HG03565 (cell line): ENCODE results near the gene PRUNE2.

Source experiments
- ATAC-seq: cut with Tn5 transposase; IDR thresholded peaks from one replicate; pipeline ENCODE4 v1.9.1; 2021; ENCODE audit warnings: mild to moderate bottlenecking, moderate library complexity; ENCODE audit not compliant: unreplicated experiment

Gene PRUNE2

GRCh38 chr9:76803762-76804161, 102.2 kb downstream of the PRUNE2 start:
- no peak for ATAC-seq

DNA sequence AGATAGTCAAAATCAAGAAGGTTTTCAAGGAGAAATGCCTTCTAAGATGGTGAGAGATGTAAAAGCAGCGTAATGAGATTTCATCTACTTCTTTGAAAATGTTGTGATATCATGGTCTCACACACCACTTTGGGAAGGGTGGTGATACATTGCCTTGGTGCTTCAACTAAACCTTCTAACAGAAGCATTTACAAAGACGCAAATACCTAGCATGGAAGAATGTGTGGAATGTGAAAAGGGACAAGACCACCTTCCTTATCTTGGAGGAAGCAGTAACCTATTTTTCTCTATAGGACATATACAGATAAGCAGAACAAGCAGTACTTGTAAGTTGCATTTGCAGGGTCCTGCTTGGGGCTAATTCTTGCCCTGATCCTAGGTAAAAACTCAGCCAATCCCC, 102.8 kb downstream of the PRUNE2 start:
- no peak for ATAC-seq

- no peak for ATAC-seq
Observed at GRCh38 chr9:76800901-76801300, 105.0 kb downstream of the PRUNE2 start.

DNA sequence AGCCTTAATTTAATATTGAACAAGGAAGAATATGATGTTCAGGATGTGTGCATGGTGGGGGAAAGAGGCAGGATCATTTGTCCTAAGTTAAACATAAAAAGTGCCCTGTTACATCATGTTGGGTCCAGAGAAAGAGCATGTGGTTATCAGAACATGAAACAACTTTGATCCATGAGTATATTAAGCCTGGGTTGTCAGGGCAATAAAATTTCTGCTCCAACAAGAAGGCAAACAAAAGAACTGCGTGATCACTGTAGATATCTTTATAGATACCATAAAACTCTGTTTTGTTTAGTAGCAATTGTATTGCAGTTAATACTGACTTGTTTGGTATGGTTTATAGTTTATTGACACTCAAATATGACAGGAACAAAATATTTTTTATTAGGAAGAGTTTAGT, 106.4 kb downstream of the PRUNE2 start:
- no peak for ATAC-seq

DNA sequence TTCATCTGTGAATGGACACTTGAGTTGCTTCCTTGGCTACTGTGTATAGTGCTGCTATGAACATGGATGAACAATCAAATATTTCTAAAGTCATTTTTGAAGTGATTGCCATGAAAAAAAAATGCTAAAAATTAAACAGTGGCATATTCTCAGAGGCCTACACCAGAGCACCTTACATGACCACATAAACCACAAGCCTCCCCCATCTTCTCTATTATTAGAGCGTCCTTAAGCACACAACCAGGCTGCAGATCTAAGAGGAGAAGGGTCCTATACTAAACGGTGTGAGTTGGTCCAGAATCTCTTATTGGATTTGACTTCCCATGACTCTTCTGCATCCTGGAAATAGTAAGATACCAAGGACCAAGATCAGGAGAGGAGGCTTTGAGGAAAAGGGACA, 107.4 kb downstream of the PRUNE2 start:
- peak; percentile 43 for ATAC-seq

DNA sequence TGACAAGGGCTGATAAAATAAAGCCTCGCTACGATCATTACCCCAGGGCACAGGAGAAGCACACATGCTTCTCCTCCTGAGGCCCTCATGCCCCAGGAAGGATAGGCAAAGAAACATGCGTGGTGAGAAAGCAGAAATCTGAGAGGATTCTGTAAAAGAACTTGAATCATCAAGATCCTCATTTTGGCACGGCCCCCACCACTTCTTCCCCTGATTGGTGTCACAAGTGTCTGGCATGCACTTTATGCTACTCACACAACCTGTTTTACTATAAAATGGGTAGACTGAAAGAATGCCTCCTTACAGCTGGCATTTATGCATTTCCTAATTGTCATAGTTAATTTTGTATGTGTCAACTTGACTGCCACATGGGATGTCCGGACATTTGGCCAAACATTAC, 109.6 kb downstream of the PRUNE2 start:
- no peak for ATAC-seq

- ATAC-seq = no peak
Observed at GRCh38 chr9:76793784-76794431, 112.0 kb downstream of the PRUNE2 start.

DNA sequence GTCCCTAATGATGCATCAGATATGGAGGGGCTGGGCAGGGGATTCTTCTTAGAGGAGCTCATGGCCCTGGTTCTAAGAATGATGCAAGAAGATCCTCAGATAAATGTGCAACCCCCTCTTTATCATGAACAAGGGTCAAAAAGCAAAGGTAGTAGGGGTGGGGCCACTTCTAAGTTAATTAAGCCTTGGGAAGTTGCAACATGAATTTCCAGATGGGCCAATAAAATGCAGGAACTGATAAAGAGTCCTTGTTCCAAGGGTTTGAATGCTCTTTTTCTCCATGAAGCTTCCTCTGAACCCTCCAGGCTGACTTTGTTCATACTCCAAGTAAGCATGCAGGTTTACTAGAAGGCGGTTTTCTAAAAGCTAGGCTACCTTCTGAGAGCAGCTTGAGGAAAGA, 116.1 kb downstream of the PRUNE2 start:
- ATAC-seq = no peak

DNA sequence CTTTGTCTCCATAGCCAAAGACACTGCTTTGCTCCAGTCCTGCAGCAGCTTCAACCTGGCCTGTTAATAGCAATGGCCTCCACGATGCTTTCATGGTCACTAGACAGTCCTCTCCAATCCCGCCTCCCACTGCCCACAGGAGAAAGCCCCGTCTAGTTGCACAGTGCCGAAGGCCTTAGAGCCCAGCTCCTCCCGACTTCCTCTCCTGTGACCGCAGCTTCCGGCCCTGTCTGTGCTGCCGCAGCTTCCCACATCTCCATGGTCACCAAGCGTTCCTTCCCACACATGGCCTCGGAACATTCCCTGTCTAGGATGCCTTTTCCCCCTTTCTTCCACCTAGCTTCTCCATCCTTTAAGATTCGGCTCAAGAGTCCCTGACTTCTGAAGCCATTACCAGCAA, 118.2 kb downstream of the PRUNE2 start:
- ATAC-seq = no peak

DNA sequence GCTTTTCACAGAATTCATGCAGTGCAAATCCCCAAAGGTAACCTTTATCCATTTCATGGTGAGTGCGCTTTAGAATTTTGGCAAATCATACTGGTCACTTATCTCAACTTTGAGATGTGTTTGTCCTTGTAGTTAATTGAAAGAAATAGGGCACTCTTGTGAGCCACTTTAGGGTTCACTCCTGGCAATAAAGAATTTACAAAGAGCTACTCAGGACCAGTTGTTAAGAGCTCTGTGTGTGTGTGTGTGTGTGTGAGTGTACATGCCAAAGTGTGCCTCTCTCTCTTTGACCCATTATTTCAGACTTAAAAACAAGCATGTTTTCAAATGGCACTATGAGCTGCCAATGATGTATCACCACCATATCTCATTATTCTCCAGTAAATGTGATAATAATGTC, 120.4 kb downstream of the PRUNE2 start:
- ATAC-seq = no peak

- ATAC-seq = no peak
Observed at GRCh38 chr9:76784881-76785280, 121.0 kb downstream of the PRUNE2 start.

DNA sequence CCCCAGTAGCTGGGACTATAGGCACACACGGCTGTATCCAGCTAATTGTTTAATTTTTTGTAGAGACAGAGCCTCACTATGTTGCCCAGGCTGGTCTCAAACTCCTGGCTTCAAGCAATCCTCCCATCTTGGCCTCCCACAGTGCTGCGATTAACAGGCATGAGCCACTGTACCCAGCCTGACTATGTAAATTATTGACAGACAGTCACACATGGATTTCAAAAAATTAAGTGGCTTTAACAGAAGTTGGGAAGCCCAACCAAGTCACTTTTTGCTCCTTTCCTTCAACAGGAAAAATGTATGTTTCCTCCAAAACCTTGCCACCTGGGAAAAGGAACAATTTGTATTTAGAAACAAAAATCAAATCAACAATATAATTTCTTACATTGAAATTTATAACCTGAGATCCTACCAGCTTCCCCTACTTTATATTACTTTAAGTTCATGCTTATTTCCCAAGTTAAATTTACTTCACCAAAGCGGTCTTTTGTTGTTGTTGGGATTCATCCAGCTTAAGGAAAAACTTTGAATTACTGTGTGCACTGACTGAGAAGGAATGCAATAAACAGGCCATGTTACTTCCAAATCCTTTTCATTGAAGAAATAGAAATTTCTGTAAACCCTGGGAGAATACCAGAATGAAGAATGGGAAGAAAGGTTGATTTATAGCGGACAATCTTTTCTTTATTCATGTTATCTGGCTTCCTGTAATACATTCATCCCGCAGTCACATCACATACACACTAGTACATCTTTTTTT, 133.0 kb downstream of the PRUNE2 start:
- no peak for ATAC-seq

- no peak for ATAC-seq
Observed at GRCh38 chr9:76766126-76766525, 139.8 kb downstream of the PRUNE2 start.

GRCh38 chr9:76764138-76764537, 141.8 kb downstream of the PRUNE2 start, which contains the start of gene PCA3:
Gene PCA3, plus strand, starts transcription at chr9:76764438.
- ATAC-seq = no peak

- no peak for ATAC-seq
Observed at GRCh38 chr9:76761448-76761847, 144.5 kb downstream of the PRUNE2 start.

GRCh38 chr9:76759732-76760131, 146.2 kb downstream of the PRUNE2 start:
- no peak for ATAC-seq

DNA sequence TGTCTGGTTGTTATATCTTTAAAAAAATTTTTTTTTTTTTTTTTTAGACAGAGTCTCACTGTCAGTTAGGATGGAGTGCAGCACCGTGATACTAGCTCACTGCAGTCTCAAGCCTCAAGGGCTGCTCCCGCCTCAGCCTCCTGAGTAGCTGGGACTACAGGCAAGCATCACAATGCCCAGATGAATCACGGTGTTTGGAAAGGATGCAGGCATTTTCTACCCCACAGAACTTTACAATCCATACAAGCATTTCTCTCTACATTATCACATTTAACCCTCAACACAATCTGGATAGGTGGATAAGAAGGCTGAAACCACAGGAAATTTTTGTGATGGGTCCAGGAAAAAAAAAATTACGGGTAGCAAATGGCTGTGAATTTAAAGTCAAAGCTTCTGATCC, 147.4 kb downstream of the PRUNE2 start:
- no peak for ATAC-seq

DNA sequence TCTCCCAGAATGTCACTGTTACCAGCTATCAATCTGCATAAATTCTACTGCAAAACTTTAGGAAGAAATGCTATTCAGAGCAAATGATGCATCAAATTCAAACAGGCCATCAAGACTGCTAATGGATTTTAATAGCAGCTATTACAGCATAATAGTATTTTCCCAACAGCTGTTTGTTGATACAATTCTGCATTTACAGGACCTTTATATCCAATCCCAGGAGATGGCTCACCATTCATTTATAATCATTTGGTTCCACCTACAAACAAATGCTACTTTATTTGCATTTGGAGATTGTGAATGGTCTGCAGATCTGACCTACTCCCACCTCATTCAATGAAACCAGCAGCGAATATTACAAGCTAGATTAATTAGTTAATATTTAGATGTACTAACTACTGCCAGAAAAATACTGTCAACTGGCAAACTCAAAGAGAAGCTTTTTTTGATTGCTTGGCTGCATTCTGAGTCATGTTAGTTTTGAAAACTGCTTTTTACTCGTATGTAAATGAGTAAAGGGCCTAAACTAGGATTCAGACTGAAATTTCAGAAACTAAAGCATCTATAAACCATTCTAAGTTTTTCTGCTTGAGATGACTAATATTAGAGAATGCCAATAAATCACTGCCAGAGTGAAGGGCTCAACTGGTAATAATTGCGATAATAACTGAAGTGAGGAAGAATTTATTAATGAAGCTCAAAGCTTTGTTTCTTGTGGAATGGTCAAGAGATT, 148.8 kb downstream of the PRUNE2 start:
- no peak for ATAC-seq

- ATAC-seq = peak; percentile 6
Observed at GRCh38 chr9:76756268-76756640, 149.7 kb downstream of the PRUNE2 start.

GRCh38 chr9:76751001-76751400, 154.9 kb downstream of the PRUNE2 start:
- ATAC-seq = no peak

DNA sequence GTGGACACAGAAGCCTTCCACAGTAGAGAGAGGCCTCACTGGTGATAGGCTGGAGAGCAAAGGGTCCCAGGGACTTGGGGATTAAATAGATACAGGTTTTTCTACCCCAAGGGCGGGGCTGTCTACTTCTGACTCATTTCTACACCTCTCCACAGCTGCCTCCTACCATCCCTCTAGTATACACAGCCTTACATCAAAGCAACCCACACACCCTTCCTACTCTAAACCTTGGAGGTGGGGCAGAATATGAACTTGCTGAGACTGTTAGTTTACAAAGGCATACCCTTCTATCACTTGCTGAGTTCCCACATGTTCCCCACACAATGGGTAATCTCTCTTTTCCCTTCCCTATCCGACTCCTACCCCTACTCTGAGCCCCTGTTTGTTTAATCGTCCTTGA, 161.6 kb downstream of the PRUNE2 start:
- peak; percentile 77 for ATAC-seq

GRCh38 chr9:76743931-76744330, 162.0 kb downstream of the PRUNE2 start:
- no peak for ATAC-seq
